Activated T-cell treated with anti-CD3 and anti-CD28 coated beads for 48 hours (primary cell): Measurements from ENCODE around the gene NOMO2.
"Not testable (repeated sequence)": the region's sequence is repeated elsewhere in the genome, so short reads cannot be mapped to it uniquely, and the experiment has no call there.

Experiments used
- DNase-seq: peaks from one replicate; pipeline ENCODE4 v3.0.0-alpha.2; 2020; ENCODE audit warnings: low read depth

The NOMO2 gene

GRCh38 chr16:18561727-18562314 is at the start of gene NOMO2:
TSS of gene NOMO2 (minus strand) at chr16:18562097. CDS start at chr16:18562040, 57 bp downstream.
- DNase-seq = peak; percentile 92

GRCh38 chr16:18610147-18610803 is 48.4 kb upstream of the NOMO2 start:
- DNase-seq = not testable (repeated sequence)

- not testable (repeated sequence) for DNase-seq
These were observed 46.4 kb upstream of the NOMO2 start for GRCh38 chr16:18608271-18608670.

GRCh38 chr16:18603572-18604246 is 41.8 kb upstream of the NOMO2 start:
- DNase-seq = not testable (repeated sequence)

- not testable (repeated sequence) for DNase-seq
These were observed 36.7 kb upstream of the NOMO2 start for GRCh38 chr16:18598582-18598981.

GRCh38 chr16:18597734-18598133 is 35.8 kb upstream of the NOMO2 start:
- not testable (repeated sequence) for DNase-seq

- DNase-seq = not testable (repeated sequence)
These were observed 35.4 kb upstream of the NOMO2 start for GRCh38 chr16:18597319-18597718.

GRCh38 chr16:18595796-18596195 is 33.9 kb upstream of the NOMO2 start:
- not testable (repeated sequence) for DNase-seq

- not testable (repeated sequence) for DNase-seq
These were observed 33.0 kb upstream of the NOMO2 start for GRCh38 chr16:18594880-18595279.

GRCh38 chr16:18593904-18594303 is 32.0 kb upstream of the NOMO2 start:
- DNase-seq = not testable (repeated sequence)

- not testable (repeated sequence) for DNase-seq
These were observed 31.1 kb upstream of the NOMO2 start for GRCh38 chr16:18592982-18593381.

GRCh38 chr16:18591908-18592307 is 30.0 kb upstream of the NOMO2 start:
- DNase-seq = not testable (repeated sequence)

- DNase-seq = not testable (repeated sequence)
These were observed 29.5 kb upstream of the NOMO2 start for GRCh38 chr16:18591441-18591840.

- not testable (repeated sequence) for DNase-seq
These were observed 27.9 kb upstream of the NOMO2 start for GRCh38 chr16:18589806-18590205.

GRCh38 chr16:18586560-18587540 is 25.0 kb upstream of the NOMO2 start:
- DNase-seq = not testable (repeated sequence)

GRCh38 chr16:18585789-18586188 is 23.9 kb upstream of the NOMO2 start:
- DNase-seq = not testable (repeated sequence)

GRCh38 chr16:18582902-18583301 is 21.0 kb upstream of the NOMO2 start:
- DNase-seq = no peak

- DNase-seq = not testable (repeated sequence)
These were observed 18.5 kb upstream of the NOMO2 start for GRCh38 chr16:18580396-18580795.

GRCh38 chr16:18579261-18579660 is 17.4 kb upstream of the NOMO2 start:
- not testable (repeated sequence) for DNase-seq

GRCh38 chr16:18577942-18578341 is 16.0 kb upstream of the NOMO2 start:
- DNase-seq = not testable (repeated sequence)

- DNase-seq = not testable (repeated sequence)
These were observed 14.0 kb upstream of the NOMO2 start for GRCh38 chr16:18575945-18576344.
